COLO668 (cell line): ENCODE measurements around the gene ST6GAL1.
"Not testable (repeated sequence)": the region's sequence is repeated elsewhere in the genome, so short reads cannot be mapped to it uniquely, and the experiment has no call there.

Source experiments
- DNase-seq: peaks from one replicate; lab custom pipeline; 2025; ENCODE audit not compliant: unreplicated experiment; lab: John Stamatoyannopoulos, UW

Gene ST6GAL1

DNA sequence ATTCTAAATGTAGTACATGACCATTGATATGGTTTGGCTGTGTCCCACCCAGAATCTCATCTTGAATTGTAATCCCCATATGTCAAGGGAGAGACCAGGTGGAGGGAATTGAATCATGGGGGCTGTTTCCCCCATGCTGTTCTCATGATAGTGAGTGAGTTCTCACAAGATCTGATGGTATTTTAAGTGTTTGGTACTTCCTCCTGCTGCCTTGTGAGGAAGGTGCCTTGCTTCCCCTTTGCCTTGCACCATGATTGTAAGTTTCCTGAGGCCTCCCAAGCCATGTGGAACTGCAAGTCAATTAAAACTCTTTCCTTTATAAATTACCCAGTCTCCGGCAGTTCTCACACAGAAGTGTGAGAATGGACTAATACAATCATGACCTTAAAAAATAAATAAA is 61.8 kb downstream of the ST6GAL1 start:
- not testable (repeated sequence) for DNase-seq

DNA sequence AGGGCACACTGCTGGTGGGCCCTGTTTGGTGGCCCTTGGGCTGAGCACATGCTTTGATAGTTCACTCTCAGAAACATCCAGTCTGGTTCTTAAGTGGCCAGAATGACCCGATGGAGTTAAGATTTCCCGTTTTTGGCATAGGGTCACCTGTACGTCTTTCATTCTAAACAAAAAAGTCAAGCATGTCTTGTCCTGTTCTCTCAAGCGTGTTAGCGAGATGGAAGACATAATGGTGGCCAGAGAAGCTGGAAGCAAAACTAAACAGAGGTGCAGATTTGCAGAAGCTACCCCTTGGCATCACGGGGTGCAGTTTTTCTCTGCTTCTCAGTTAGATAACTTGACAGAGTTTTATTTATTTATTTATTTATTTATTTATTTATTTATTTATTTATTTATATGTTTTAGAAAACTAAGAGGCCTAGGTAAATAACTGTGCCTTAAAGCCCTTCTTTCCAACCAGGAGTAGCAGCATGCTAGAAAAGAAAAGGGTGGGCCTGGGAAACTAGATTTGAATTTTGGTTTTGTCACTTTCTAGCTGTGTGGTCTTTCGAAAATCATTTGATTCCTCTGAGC is 63.0 kb downstream of the ST6GAL1 start:
- no peak for DNase-seq

DNA sequence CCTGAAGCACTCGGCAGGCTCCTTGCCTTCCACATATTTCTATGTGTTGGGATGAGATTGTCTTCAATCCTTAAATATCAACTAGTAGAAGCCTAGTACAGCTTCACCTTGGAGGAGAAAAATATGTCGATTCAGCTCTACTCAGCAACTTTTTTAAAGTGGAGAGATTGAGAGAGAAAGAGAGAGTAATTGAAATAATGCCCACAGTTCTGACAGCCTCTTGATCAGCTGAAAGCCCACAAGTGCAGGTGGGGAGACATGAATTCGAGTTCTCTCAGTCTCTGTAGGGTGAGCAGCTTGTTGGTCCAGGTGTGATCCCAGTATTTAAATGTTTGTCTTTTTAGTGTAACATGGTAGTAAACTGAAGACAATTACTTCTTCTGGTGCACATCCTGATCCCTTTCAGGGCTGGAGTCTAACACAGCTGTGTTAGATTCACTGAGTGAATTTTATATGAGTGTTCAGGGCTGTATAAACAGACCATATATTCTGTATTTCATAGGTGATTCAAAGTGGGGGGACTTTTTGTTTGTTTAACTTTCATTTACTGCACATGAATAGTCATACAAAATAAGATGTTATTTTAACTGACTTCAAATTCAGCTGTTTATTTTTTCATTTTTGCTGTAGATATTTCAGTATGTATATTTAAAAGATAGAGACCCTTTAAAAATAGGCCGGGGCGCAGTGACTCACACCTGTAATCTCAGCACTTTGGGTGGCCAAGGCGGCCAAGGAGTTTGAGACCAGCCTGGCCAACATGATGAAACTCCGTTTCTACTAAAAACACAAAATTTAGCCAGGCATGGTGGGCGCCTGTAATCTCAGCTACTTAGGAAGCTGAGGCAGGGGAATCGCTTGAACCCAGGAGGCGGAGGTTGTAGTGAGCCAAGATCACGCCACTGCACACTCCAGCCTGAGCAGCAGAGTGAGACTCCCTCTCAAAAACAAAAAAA is 64.0 kb downstream of the ST6GAL1 start:
- DNase-seq = no peak

DNA sequence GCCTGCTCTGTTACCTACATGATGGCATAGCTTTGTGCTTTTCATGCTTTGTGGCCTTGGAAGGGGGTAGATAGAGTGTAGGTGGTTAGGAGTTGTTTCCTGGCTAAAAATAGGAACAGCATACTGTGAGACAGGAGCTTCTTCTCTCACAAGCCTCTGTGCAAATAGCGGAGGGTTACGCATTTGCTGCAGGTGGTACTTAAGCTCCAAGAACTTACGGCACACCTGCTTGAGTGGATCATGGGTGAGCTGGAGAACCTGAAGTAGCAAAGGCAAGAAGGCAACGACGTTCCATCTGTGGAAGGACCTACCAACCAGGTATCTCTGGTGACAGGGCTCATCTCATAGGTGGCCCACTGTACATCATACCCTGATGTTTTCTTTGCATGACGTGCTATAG is 66.0 kb downstream of the ST6GAL1 start:
- DNase-seq = peak; percentile 29

DNA sequence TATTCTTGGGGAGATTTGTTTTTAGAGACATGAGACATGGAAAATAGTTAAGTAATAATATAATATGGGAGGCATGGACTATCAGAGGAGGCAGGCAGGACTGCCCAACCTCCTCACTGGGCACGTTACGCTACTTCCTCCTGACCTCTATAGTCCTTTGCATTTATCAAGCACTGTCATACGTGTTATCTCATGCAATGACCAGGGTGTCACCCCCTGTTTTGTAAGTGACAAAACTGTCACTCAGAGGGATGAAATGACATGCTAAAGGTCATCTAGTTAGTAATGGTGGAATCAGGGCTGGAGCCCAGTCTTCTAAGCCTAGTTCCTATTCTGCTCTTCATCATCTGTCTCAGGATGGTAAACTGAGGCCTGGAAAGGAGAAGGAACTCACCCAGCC is 66.7 kb downstream of the ST6GAL1 start:
- no peak for DNase-seq

GRCh38 chr3:186997473-186997939 is 67.2 kb downstream of the ST6GAL1 start:
- no peak for DNase-seq

- DNase-seq = peak; percentile 67
Observed at GRCh38 chr3:186998937-186999368, 68.6 kb downstream of the ST6GAL1 start.

DNA sequence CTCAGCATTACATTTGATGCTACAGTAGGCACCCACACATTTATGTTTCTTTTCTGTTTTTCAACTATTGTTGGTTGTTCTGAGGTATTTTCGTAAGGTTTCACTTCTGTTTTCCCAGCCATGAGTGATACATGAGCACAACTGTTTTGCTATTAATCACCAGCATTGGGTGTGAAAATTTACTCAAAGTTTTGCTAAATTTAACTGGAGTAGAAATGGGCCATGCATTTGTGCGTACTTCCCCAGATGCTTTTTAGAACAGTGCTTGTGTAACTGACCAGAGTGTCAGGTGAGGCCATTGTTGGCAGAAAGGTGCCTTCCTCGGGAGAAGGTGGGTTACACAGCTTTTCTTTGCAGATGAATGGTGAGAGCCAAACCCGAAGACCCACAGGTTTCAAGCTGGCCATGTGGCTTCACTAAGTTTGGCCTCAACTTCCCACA is 70.4 kb downstream of the ST6GAL1 start:
- DNase-seq = no peak

- DNase-seq = no peak
Observed at GRCh38 chr3:187002915-187003314, 72.6 kb downstream of the ST6GAL1 start.

GRCh38 chr3:187005827-187006481 is 75.6 kb downstream of the ST6GAL1 start:
- no peak for DNase-seq

GRCh38 chr3:187006864-187007630 is 76.7 kb downstream of the ST6GAL1 start:
- no peak for DNase-seq

DNA sequence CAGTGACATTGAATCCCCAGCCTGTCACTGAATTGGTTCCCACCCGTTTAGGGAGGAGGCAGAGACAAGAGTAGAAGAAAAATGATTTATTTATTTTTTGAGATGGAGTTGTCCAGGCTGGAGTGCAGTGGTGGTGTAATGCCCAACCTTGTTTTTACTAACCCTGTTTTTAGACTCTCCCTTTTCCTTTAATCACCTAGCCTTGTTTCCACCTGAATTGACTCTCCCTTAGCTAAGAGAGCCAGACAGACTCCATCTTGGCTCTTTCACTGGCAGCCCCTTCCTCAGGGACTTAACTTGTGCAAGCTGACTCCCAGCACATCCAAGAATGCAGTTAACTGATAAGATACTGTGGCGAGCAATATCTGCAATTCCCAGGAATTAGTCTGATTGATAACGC is 80.1 kb downstream of the ST6GAL1 start:
- DNase-seq = not testable (repeated sequence)

- DNase-seq = no peak
Observed at GRCh38 chr3:187011915-187012314, 81.6 kb downstream of the ST6GAL1 start.

GRCh38 chr3:187012609-187013051 is 82.3 kb downstream of the ST6GAL1 start:
- peak; percentile 1 for DNase-seq

- DNase-seq = no peak
Observed at GRCh38 chr3:187013159-187013716, 82.9 kb downstream of the ST6GAL1 start.

GRCh38 chr3:187014417-187014864 is 84.1 kb downstream of the ST6GAL1 start:
- DNase-seq = no peak

- no peak for DNase-seq
Observed at GRCh38 chr3:187015903-187016638, 85.7 kb downstream of the ST6GAL1 start.

GRCh38 chr3:187016639-187017345 is 86.5 kb downstream of the ST6GAL1 start:
- no peak for DNase-seq
